GM10248 (cell line): ENCODE results near the gene KLHL6.

Experiments
- CTCF ChIA-PET: fragments of 300-600 bp; sonication (Branson Sonifier 250); formaldehyde crosslinking; extraction: SDS; loops from one replicate; lab custom pipeline; 2021; ENCODE audit warnings: antibody characterized with exemption; lab: Yijun Ruan, JAX
- POLR2A ChIA-PET: fragments of 350-650 bp; sonication (Branson Sonifier 250); formaldehyde crosslinking; extraction: SDS; loops from one replicate; lab custom pipeline; 2020; ENCODE audit warnings: antibody characterized with exemption; lab: Yijun Ruan, JAX
- DNase-seq: peaks from one replicate; pipeline ENCODE4 v3.0.0; 2012; ENCODE audit errors: extremely low spot score
- CTCF ChIP-seq: IDR thresholded peaks from 2 replicates; pipeline ENCODE4 v1.5.1; 2012; ENCODE audit warnings: mild to moderate bottlenecking, low read depth; ENCODE audit errors: extremely low read depth, missing control alignments, control extremely low read depth

Gene KLHL6

GRCh38 chr3:183500319-183500718, 55.2 kb downstream of the KLHL6 start:
- CTCF ChIA-PET = interaction anchor here (1.3 kb wide), 1 partner anchor 10 kb away, joined by 3 read pairs; no protein-coding TSS in a partner anchor
- DNase-seq = no peak

DNA sequence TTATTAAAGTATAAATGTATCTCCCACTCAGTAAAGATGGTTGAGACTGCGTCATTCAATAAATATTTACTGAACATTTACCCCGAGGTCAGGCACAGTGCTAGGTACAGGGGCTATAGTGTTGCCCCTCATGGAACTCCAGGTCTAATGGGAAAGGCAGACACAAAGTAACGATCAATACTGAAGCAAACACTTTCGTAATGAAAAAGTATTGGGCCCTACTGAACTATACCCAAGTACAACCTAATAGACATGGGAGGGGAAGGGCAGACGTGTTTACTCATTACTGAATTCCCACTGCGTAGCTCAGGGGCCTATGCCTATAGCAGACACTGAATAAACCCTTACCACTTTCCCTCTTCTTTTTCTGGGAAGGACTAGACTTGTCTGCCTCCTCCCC, 56.9 kb downstream of the KLHL6 start:
- CTCF ChIA-PET = interaction anchor here (0.9 to 1.1 kb wide), 2 partner anchors 11 to 30 kb away, joined by 3 read pairs; no protein-coding TSS in a partner anchor
- POLR2A ChIA-PET = no interaction called here
- DNase-seq = no peak
- TF ChIP-seq CTCF = no peak

More at GRCh38 chr3:183500319-183500718, 55.2 kb downstream of the KLHL6 start:
- TF ChIP-seq CTCF = no peak
- POLR2A ChIA-PET = no interaction called here

DNA sequence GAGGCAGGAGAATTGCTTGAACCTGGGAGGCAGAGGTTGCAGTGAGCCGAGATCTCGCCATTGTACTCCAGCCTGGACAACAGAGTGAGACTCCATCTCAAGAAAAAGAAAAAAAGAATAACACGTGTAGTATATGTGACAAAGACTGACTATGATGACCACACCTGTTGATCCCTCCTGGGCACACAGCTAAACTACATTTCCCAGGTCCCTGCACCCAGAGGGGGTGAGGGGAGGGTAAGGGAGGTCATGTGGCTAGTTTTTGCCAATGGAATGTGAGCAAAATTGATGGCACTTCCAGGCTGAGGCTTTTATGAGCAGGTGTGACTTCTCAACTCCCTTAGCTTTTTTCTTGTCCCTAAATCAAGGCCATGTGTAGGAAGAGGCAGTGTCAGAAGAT, 58.2 kb downstream of the KLHL6 start:
- no peak for DNase-seq
- CTCF ChIA-PET = interaction anchor here (1.2 kb wide), 1 partner anchor 9 kb away, joined by 3 read pairs; no protein-coding TSS in a partner anchor
- no peak for TF ChIP-seq CTCF
- POLR2A ChIA-PET = no interaction called here

GRCh38 chr3:183496311-183496710, 59.2 kb downstream of the KLHL6 start:
- ChIA-PET POLR2A (no interaction called here), CTCF (interaction anchor here (1.2 kb wide), 1 partner anchor 8 kb away, joined by 3 read pairs; no protein-coding TSS in a partner anchor)
- TF ChIP-seq CTCF = no peak
- DNase-seq = no peak

DNA sequence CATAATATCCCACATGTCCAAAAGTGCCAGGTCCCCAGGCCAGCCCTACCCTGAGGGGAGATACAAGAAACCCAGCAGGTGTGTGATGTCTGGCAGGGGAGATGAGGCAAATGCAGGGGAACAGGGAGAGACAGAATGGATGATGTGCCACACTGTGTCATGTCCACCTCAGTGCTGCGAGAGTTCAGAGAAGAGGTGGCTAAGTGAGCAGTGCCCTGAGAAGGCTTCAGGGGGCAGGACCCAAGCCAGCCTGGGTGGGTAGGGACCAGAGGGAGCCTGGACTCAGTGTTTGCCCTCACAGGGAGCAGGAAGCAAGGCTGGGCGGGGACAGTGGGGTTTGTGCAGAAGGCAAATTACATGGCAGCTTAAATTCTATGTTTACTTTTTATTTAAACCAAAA, 61.2 kb downstream of the KLHL6 start:
- POLR2A ChIA-PET = no interaction called here
- TF ChIP-seq CTCF = no peak
- no peak for DNase-seq
- CTCF ChIA-PET = interaction anchor here (0.8 to 2.1 kb wide), 5 partner anchors 15 to 25 kb away, joined by 4 to 15 read pairs (median 4); no protein-coding TSS in a partner anchor

DNA sequence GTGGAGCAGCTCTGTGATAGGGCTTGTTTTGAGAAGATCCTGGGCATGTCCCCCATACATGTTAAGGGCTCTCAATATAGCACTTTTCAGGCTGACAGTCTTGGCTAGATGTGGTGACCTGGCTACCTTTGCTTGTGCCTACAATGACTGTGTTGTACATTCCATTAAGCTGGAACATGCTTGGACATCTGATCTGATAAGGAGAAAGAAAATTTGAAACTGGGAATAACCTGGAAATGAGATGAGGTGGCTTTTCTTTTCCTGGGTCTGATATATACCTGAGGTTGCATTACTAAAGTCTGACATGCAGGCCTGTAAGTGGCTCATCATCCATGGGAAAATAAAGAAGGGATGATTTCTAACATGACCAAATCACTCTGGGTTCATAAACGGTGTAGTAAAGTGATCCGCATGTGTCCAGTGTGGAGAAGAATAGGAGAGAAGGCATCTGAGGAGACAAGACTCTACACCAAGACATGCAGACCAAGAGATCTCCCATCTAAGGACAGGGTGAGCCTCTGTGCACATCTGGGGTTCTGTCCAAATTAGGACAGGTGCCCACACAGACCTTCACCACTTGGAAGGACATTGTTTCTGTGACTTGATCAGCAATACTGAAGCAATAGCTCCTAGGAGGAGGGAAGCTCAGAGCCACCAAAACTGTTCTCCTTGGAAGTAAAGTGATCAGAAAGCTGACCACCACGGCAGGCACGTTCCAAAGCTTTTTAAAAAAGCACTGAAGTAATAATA, 62.0 kb downstream of the KLHL6 start:
- CTCF ChIA-PET = interaction anchor here (1.3 to 2.7 kb wide), 4 partner anchors 11 to 24 kb away, joined by 3 to 15 read pairs (median 4); no protein-coding TSS in a partner anchor
- POLR2A ChIA-PET = no interaction called here
- DNase-seq = no peak
- no peak for TF ChIP-seq CTCF
